ENCODE measurements around the gene PLCH1. TPM values are rescaled to one million over a fixed set of nuclear protein-coding genes. Genes with fewer than 3 reads are reported as not detected.
A peak's percentile ranks its signal among the peaks of the same experiment; 100 is the strongest.

The PLCH1 gene
- total RNA-seq, 1 donor from 2014 or later, result 32.0 TPM

DNA sequence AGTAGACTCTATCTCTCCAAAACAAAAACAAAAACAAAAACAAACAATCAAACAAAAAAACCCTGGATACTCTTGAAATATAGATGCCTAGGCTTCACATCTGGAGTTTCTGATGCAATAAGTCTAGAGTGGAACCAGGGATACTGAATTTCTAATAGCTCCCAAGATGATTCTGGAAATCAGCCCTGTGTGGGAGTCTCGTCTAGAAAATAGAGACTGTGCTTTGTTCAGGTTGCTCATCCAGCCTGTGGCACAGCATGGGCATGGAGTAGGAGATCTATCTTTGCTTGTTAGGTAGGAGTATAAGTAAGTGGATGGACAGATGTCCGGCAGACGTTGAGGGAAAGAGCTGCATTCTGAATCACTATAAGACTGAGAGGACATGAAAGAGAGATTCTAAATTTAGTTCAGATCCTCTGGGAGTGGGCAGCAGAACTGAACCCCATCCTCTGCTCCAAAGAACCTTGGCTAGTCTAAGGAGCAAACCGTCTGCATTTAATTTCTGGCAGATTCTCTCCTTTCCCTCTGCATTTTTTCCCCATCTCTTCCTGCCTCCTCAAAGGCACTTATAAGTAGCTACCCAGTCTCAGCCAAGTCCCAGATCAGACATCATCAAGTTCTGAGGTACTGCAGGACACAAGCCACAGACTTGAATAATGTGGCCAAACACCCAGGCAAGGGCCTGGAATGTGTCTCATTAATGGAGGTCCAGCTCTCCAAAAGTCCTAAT is 358.8 kb downstream of the PLCH1 start:
- no peak overlapping the region for H3K4me2 ChIP-seq
- H4K20me1 ChIP-seq (ENCODE audit: low read depth), result no peaks in the 10 kb centered on the region

DNA sequence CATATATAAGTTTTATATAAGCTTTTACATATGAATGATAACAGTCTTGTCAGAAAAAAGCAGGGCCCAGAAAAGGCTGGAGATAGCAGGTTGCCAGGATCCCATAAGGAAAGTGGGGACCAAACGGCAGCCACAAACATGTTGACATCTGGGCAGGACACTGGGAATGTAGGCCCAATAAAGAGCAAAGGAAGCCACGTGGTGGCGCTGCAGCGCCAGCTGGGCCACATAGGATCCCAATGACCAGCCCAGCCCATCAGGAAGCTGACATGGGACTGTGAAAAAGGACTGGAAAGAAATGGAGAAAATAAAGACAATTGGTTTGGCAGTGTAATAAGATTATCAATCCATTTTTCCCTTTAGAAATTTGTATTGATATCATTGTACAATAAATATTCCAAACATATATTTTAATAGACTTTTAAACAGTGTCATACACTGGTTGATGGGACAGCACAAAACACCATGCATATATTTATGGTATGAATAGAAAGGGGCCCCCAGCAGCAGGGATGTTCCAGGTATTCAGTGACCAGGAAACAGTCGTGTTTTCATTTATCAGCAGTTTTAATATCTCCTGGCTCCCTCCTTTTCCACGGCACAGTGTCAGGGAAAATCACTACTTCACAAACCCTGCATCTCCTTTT is 362.4 kb downstream of the PLCH1 start:
- TF ChIP-seq, protein P1, sequence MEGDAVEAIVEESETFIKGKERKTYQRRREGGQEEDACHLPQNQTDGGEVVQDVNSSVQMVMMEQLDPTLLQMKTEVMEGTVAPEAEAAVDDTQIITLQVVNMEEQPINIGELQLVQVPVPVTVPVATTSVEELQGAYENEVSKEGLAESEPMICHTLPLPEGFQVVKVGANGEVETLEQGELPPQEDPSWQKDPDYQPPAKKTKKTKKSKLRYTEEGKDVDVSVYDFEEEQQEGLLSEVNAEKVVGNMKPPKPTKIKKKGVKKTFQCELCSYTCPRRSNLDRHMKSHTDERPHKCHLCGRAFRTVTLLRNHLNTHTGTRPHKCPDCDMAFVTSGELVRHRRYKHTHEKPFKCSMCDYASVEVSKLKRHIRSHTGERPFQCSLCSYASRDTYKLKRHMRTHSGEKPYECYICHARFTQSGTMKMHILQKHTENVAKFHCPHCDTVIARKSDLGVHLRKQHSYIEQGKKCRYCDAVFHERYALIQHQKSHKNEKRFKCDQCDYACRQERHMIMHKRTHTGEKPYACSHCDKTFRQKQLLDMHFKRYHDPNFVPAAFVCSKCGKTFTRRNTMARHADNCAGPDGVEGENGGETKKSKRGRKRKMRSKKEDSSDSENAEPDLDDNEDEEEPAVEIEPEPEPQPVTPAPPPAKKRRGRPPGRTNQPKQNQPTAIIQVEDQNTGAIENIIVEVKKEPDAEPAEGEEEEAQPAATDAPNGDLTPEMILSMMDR (IDR thresholded peaks at IDR 0.05), result peak; percentile 97
- TF ChIP-seq EZH2phosphoT487 (IDR thresholded peaks at IDR 0.05) (no peak), EZH2 (IDR thresholded peaks at IDR 0.05) (no peak)
- H3K36me3 Mint-ChIP-seq, result no peaks in the 10 kb centered on the region
- Histone ChIP-seq H3K36me3 (no peaks in the 10 kb centered on the region), H3K4me3 (no peak overlapping the region), H3K4me2 (no peak overlapping the region), H3K9me3 (ENCODE audit: low read depth) (no peaks in the 10 kb centered on the region), H3K9ac (no peak overlapping the region), H3K79me2 (ENCODE audit: low read depth) (no peaks in the 10 kb centered on the region), H3K4me1 (peaks cover 20% of the 10 kb centered on the region), H4K20me1 (ENCODE audit: low read depth) (no peaks in the 10 kb centered on the region), H3F3A (ENCODE audit: low read depth) (no peaks in the 10 kb centered on the region), H3K27ac (no peak overlapping the region), H2AFZ (replicated peaks) (no peak overlapping the region), H3K27me3 (no peaks in the 10 kb centered on the region)
- H3K27ac Mint-ChIP-seq, result peak overlapping the region; percentile 78
- H3K4me3 Mint-ChIP-seq, result no peak overlapping the region
- peaks cover 3% of the 10 kb centered on the region for H3K27me3 Mint-ChIP-seq (ENCODE audit: insufficient read depth, low read depth)
- no peaks in the 10 kb centered on the region for H3K9me3 Mint-ChIP-seq
- peak; percentile 91 for DNase-seq (ENCODE audit: low spot score)
- peaks cover 34% of the 10 kb centered on the region for H3K4me1 Mint-ChIP-seq

More for the DNA sequence above, 358.8 kb downstream of the PLCH1 start:
- Histone ChIP-seq H3K4me3 (no peak overlapping the region), H3K4me1 (peaks cover 22% of the 10 kb centered on the region), H3K79me2 (ENCODE audit: low read depth) (no peaks in the 10 kb centered on the region), H3K36me3 (no peaks in the 10 kb centered on the region), H3F3A (ENCODE audit: low read depth) (no peaks in the 10 kb centered on the region), H3K27me3 (no peaks in the 10 kb centered on the region), H3K9ac (no peak overlapping the region), H2AFZ (replicated peaks) (no peak overlapping the region), H3K27ac (no peak overlapping the region), H3K9me3 (ENCODE audit: low read depth) (no peaks in the 10 kb centered on the region)
- H3K36me3 Mint-ChIP-seq, result no peaks in the 10 kb centered on the region
- H3K27me3 Mint-ChIP-seq (ENCODE audit: insufficient read depth, low read depth), result peaks cover 3% of the 10 kb centered on the region
- H3K27ac Mint-ChIP-seq, result peak overlapping the region; percentile 10
- H3K9me3 Mint-ChIP-seq, result no peaks in the 10 kb centered on the region
- TF ChIP-seq EZH2 (IDR thresholded peaks at IDR 0.05), result no peak
- TF ChIP-seq, protein P1 (IDR thresholded peaks at IDR 0.05), result no peak
- no peak for TF ChIP-seq EZH2phosphoT487 (IDR thresholded peaks at IDR 0.05)
- peaks cover 35% of the 10 kb centered on the region for H3K4me1 Mint-ChIP-seq
- DNase-seq (ENCODE audit: low spot score), result no peak
- no peak overlapping the region for H3K4me3 Mint-ChIP-seq

DNA sequence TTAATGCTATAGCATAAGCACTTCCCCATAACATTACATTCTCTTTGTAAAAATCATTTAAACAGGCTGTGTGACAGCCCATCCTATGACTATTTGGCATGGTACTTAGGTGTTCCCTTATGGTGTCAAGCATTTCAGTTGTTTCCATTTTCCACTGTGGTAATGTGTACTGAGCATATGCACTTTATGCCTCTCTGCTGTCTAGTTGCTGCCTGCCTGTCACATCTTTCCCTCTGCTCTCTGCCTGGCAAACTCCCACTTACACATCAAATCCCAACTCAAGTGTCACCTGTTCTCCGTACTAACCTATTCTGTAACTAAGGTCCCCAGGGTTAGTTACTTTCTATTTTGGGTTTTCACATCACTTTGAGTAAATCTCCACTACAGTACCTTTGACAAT is 367.0 kb downstream of the PLCH1 start:
- Histone ChIP-seq H3K27me3 (no peaks in the 10 kb centered on the region), H3K36me3 (no peaks in the 10 kb centered on the region), H3K4me1 (peaks cover under 1% of the 10 kb centered on the region), H4K20me1 (ENCODE audit: low read depth) (no peaks in the 10 kb centered on the region), H3K4me3 (no peak overlapping the region), H3K79me2 (ENCODE audit: low read depth) (no peaks in the 10 kb centered on the region), H3K9me3 (ENCODE audit: low read depth) (no peaks in the 10 kb centered on the region), H3K9ac (no peak overlapping the region), H2AFZ (replicated peaks) (no peak overlapping the region), H3F3A (ENCODE audit: low read depth) (no peaks in the 10 kb centered on the region), H3K27ac (no peak overlapping the region), H3K4me2 (no peak overlapping the region)
- no peak for DNase-seq (ENCODE audit: low spot score)
- no peaks in the 10 kb centered on the region for H3K36me3 Mint-ChIP-seq
- H3K9me3 Mint-ChIP-seq, result no peaks in the 10 kb centered on the region
- H3K27ac Mint-ChIP-seq, result no peak overlapping the region
- peaks cover 4% of the 10 kb centered on the region for H3K27me3 Mint-ChIP-seq (ENCODE audit: insufficient read depth, low read depth)
- no peak overlapping the region for H3K4me3 Mint-ChIP-seq
- peaks cover 10% of the 10 kb centered on the region for H3K4me1 Mint-ChIP-seq
- TF ChIP-seq, protein P1 (IDR thresholded peaks at IDR 0.05), result no peak
- TF ChIP-seq EZH2 (IDR thresholded peaks at IDR 0.05) (no peak), EZH2phosphoT487 (IDR thresholded peaks at IDR 0.05) (no peak)

Data from neural progenitor cell (in vitro differentiated cells).